ENCODE data around the gene SPOCK1.
A peak's percentile ranks its signal among the peaks of the same experiment; 100 is the strongest.

The SPOCK1 gene

GRCh38 chr5:137214446-137215189, 284.5 kb downstream of the SPOCK1 start:
- DNase-seq, result no peak

GRCh38 chr5:137212471-137212870, 286.7 kb downstream of the SPOCK1 start:
- DNase-seq, result no peak

GRCh38 chr5:137209232-137209809, 289.8 kb downstream of the SPOCK1 start:
- DNase-seq, result peak; percentile 86 to 90

DNA sequence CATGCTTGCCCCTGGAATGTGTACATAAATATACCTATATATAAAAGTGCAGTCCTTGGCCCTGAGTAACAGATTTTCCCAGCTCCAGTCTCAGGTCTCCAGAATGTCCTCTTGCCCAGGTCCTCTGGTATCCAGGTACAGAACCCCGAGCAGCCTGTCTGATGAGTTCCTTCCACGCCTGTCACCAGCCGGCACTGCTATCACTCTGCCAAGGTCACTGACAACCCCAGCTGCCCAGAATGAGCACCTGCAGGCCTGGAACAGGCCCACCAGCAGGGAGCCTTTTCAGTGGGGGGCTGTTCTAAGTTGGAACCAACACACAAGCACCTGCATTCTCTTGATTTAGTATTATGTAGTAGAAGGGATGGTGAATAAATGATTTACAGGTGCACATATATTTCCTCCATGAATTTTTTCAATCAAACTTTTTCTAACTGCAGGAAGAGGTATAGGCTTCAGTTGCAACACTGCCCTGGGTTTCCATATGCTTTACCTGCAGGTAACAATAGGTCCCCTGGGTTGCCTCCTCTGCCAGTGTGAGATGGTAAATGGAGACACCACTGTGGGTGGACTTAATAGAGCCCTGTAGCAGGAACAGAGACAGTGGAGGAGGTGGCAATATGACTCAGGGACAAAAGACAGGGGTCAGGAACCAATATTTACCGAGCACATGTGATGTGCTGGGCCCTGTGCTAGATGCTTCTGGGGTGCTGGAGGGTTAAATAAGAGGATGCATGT, 291.9 kb downstream of the SPOCK1 start:
- DNase-seq, result no peak

- no peak for DNase-seq
These were observed 293.0 kb downstream of the SPOCK1 start for GRCh38 chr5:137206030-137206715.

- DNase-seq, result no peak
These were observed 293.7 kb downstream of the SPOCK1 start for GRCh38 chr5:137205231-137206027.

- no peak for DNase-seq
These were observed 296.0 kb downstream of the SPOCK1 start for GRCh38 chr5:137203011-137203632.

DNA sequence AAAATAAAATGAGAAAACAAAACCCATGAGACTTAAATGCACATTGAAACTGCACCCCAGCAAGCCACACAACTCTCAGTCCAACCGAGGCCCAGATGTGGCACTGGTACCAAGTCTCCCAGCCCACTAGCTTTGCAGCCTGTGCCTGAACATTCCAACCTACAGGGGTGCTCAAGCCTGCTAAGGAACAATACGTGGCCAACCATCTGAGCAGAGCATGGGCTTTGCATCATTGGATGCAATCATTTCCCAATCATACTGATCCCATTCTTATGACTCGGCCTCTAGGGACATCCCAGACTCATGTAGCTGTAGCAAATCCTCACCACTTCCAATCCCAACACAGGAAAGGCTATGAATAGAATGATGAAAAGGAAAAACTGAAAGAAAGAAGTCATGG, 297.2 kb downstream of the SPOCK1 start:
- DNase-seq, result no peak

DNA sequence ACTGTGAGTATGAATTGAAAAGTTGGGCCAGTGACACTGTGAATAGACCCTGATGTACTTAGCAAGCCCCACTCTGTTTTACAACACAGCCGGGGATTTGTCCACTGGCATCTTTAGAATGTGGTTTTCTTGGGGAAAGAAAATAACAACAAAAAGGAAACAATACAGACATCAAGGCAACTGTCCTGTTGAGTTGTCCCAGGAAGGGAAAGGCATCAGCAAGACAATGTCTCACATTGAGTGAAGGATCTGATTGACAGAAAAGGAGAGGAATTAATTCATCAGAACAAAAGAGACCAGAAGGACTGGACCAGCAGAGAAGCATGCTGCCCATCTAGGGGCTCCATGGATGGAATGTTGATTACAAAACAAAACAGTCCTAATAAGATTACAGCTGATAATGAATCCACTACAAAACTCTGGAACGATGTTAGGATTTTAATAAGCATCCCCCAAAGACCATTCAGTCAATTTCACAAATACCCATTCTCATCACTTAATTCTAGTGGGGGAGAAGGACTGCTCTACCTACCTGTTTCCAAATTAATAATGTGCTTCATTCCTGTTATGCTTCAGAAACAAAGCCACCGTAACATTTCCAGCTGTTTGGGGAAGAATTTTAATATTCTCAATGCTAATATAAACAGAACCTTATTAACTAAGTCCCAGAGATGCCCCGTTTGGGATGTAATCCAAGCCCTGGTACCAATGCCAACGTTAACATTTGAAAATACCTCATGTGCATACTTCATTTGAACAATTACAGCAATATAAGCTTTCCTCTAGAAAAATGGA, 298.0 kb downstream of the SPOCK1 start:
- no peak for DNase-seq

GRCh38 chr5:137199966-137200365, 299.2 kb downstream of the SPOCK1 start:
- DNase-seq, result no peak

DNA sequence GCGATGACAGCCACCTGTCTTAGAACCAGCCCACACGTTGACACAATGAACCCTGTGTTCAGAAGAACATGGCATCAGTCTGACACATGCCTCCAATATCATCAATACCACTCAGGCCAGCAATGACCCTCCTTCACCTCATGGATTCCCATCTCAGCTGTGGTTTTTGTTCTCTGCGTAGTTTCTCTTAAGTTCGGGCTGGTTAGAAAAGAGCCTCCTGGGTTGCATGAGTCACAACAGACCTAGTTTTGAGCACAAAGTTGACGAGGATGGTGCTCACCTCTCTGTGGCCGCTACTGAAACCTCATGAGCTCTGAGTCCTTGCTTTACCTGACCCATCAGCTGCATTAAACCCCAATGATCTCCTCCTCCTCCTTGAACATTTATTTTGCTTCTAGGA, 299.9 kb downstream of the SPOCK1 start:
- no peak for DNase-seq

DNA sequence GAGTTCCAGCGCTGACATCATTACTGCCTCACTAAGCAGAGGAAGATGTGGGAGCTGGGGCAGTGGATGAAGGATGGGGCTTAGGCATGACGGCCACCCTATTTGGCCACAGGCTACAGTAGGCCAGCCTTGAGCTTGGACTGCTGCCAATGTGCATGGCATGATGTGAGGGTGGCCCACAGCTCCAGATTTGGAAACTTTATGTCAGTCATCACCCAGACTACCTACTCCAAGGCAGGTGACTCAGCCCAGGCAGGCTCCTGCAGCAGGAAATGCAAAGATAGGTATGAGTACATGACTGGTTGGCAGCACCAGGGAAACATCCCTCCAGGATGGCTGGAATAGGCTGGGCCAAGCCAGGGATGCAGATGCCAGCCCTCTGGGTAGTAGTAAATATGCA, 303.6 kb downstream of the SPOCK1 start:
- no peak for DNase-seq

DNA sequence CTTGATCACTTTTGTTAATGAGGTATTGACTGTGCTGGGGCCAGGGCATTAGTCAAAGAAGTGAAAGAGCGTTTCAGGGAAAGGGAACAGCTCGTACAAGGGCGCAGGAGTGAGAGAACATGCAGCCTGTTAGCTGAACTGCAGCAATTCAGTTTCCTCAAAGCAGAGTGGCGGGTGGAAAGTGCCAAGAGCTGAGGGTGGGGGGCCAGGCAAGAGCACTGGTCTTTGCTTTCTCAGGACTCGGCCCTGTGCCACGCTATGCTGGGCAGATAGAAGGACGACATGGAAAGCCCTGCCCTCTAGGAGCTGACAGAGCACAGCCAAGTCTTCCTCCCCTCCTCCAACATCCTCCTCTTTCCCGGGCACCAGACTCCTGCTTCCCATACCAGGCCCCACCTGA, 304.8 kb downstream of the SPOCK1 start:
- DNase-seq, result no peak

DNA sequence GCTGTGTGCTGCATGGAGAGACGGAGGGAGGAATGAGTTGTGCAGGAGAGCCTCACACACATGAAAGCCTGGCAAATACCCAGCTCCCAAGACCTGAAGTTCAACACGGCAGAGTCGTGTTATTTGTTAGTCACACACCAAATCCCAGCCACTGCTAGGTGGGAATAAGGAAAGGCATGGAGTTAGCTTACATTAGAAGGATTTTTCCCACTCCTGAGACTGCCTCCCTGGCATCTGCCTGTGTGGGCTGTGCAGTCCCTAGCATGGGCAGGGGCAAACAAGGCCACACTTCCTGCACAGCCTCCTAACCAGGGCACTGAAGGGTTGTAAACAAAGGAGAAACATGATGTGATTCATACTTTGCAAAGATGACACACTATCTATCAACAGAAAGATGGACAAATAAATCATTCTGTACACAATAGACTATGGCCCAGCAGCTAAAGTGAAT, 306.8 kb downstream of the SPOCK1 start:
- no peak for DNase-seq

GRCh38 chr5:137191179-137191578, 307.9 kb downstream of the SPOCK1 start:
- no peak for DNase-seq

DNA sequence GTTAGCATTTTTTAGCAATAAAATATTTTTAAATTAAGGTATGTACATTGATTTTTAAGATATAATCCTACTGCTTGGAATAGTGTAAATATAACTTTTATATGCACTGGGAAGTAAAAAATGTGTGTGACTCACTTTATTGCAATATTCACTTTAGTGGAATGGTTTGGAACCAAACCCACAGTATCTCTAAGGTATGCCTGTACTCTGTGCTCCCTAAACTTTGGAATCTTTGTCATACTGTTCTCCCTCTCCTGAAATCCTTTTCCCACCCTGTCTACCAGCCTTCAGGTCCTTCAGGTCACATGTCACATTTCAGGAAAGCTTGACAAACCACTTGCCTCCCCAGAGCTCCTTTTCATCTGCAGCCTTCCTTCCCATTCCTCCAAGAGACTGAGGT, 308.7 kb downstream of the SPOCK1 start:
- no peak for DNase-seq

GRCh38 chr5:137190031-137190430, 309.1 kb downstream of the SPOCK1 start:
- no peak for DNase-seq

DNA sequence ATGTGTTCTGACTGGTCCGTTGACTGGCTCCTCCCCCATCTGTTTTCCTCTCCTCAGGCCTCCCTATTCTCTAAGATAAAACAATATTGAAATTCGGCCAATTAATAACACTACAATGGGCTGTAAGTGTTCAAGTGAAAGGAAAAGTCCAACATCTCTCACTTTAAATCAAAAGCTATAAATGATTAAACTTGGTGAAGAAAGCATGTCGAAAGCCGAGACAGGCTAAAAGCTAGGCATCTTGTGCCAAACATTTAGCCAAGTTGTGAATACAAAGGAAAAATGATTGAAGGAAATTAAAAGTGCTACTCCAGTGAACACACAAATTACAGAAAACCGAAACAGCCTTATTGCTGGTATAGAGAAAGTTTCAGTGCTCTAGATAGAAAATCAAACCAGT, 310.6 kb downstream of the SPOCK1 start:
- no peak for DNase-seq

GRCh38 chr5:137186759-137187461, 312.2 kb downstream of the SPOCK1 start:
- DNase-seq, result no peak

GRCh38 chr5:137185193-137185592, 313.9 kb downstream of the SPOCK1 start:
- no peak for DNase-seq

DNA sequence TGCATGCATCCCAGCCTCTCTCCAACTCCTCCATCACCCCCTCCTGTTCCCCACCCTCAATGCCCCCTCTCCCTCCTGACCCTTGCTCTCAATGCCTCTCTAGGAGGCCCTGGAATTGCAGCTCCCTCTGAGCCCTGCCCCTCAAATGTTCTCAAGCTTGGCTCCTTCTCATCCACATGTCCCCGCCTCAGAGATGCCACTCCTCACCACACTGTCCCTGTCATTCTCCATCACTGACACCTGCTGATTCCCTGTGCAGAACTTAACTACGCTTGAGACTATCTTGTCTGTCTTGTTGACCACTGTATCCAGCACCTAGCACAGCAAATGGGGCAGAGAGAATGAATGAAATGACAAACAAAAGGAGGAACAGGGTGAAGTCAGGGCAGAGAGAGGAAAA, 314.4 kb downstream of the SPOCK1 start:
- no peak for DNase-seq

Measured in NCI-H526 (cell line).